ENCODE results near the gene TSPAN6.

GRCh38 chrX:100672966-100673365 lies 36.4 kb upstream of the TSPAN6 start:
- TF ChIP-seq CTCF (IDR thresholded peaks at IDR 0.05) = no peak
- TF ChIP-seq POLR2AphosphoS5 (IDR thresholded peaks at IDR 0.05) = no peak
